ENCODE data around the gene NLGN1. TPM values are rescaled to one million over a fixed set of nuclear protein-coding genes. Genes with fewer than 3 reads are reported as not detected.
"Not testable (repeated sequence)": the region's sequence is repeated elsewhere in the genome, so short reads cannot be mapped to it uniquely, and the experiment has no call there.

NLGN1 gene
- total RNA-seq, 2 experiments from 2014 or later: not detected

DNA sequence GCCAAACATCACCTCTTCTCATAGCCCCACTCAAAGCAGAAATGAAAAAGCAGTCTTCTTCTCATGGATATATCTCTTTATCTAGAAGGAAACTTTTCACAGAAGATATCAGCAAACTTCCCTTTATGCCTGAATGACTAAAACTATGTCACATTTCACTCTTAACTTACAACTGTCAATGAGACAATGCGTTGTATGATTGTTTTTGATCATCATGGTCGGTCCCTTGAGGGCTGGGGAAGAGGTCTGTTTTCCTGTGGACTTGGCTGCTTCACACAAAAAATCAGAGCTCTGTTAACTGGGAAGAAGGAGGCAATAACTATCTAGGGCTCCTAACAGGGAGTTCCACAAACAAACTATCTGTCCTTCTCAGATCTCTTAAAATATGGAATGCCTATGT, 5.1 kb downstream of the NLGN1 start:
- Mint-ChIP-seq H3K27me3 (peaks cover 22% of the 10 kb centered on the region), H3K4me1 (peaks cover 1% of the 10 kb centered on the region), H3K27ac (no peak overlapping the region), H3K9me3 (peaks cover 3% of the 10 kb centered on the region), H3K36me3 (peaks cover 2% of the 10 kb centered on the region), H3K4me3 (no peak overlapping the region)
- POLR2A ChIA-PET: no interaction called here
- no peak for DNase-seq
- ATAC-seq (ENCODE audit: low read depth): no peak

DNA sequence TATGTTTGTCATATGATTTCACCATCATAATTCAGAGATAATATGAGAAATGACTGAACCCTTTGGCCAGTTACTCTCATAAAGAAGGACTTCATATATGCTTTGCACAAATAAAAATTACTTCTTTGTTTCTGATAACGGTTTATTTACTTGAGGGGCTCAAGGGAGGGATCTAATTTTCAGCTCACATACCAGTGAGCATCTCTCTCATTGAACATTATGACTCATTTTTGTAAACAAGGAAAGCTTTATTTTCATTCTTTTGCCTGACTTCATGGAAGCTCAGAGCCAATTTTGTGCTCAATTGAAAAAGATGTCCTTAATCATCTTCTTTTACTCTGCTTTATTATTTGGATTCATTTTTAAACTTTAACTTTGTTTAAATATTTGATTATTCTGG, 5.8 kb downstream of the NLGN1 start:
- Mint-ChIP-seq H3K4me1 (no peaks in the 10 kb centered on the region), H3K9me3 (peaks cover under 1% of the 10 kb centered on the region), H3K4me3 (no peak overlapping the region), H3K27me3 (peaks cover 15% of the 10 kb centered on the region), H3K27ac (no peak overlapping the region), H3K36me3 (no peaks in the 10 kb centered on the region)
- ATAC-seq (ENCODE audit: low read depth) (no peak), DNase-seq (no peak)
- POLR2A ChIA-PET: no interaction called here

DNA sequence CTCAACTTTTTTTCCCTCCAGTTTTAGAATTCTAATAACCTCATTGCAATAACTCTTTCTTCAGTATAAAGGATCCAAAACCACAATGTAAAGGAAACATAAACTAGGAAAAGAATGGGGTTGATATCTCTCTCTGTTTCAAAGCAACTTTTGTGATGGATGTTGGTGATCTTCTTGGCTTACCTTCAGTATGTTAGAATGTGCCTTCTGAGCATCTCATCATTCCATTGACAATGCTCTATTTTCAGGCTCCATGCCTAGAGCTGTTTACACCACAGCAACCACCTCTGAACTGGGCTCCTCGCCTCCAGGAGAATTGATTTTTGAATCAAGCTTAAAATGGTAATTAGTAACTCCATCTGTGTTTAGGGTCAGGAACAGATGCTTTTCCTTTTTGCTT, 6.6 kb downstream of the NLGN1 start:
- Mint-ChIP-seq H3K27me3 (peaks cover 8% of the 10 kb centered on the region), H3K36me3 (no peaks in the 10 kb centered on the region), H3K9me3 (no peaks in the 10 kb centered on the region), H3K4me1 (no peaks in the 10 kb centered on the region), H3K27ac (no peak overlapping the region), H3K4me3 (no peak overlapping the region)
- POLR2A ChIA-PET: no interaction called here
- ATAC-seq (ENCODE audit: low read depth): no peak
- DNase-seq: no peak

DNA sequence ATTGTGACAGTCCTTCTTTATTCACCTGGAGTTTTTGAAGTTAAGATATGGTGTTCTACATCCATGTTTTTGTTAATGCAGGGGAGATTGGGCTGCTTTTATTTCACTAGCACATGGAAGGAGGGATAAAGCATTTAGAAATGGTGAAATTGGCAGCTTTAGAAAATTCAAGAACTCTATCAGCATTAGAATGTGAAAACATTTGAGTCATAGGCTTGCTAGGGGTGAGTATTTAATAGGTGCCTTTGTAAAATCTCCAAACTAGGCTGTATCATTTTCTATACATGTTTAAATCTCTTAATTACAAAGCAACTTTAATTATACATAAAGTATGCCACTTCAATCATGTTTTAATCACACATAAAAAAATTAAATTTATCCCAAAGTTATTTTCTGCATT, 12.9 kb downstream of the NLGN1 start:
- H3K9me3 Mint-ChIP-seq: no peaks in the 10 kb centered on the region
- H3K27me3 Mint-ChIP-seq: no peaks in the 10 kb centered on the region
- DNase-seq (no peak), ATAC-seq (ENCODE audit: low read depth) (no peak)
- H3K4me1 Mint-ChIP-seq: no peaks in the 10 kb centered on the region
- H3K27ac Mint-ChIP-seq: no peak overlapping the region
- no peaks in the 10 kb centered on the region for H3K36me3 Mint-ChIP-seq
- POLR2A ChIA-PET: no interaction called here
- no peak overlapping the region for H3K4me3 Mint-ChIP-seq

DNA sequence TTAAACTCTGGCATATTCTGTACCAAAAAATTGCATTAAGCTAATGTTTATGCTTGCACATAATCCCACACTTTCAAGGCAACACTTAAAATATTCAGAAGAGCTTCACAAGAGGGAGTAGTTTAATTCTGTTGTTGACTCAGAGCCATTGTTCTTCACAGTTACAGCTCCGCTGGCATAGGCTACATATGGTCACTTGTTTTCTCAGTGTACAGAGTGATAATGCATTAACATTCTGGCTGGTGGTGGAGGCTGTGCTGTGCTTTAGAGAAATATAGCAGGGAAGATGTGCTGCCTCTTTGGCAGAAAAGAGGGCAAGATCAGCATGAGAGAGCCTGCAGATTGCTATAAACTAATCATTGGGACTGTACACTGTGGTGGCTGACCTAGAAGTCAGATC, 13.3 kb downstream of the NLGN1 start:
- no peaks in the 10 kb centered on the region for H3K36me3 Mint-ChIP-seq
- POLR2A ChIA-PET: no interaction called here
- no peak overlapping the region for H3K4me3 Mint-ChIP-seq
- H3K27me3 Mint-ChIP-seq: no peaks in the 10 kb centered on the region
- H3K9me3 Mint-ChIP-seq: no peaks in the 10 kb centered on the region
- no peak for ATAC-seq (ENCODE audit: low read depth)
- no peaks in the 10 kb centered on the region for H3K4me1 Mint-ChIP-seq
- DNase-seq: no peak
- no peak overlapping the region for H3K27ac Mint-ChIP-seq

DNA sequence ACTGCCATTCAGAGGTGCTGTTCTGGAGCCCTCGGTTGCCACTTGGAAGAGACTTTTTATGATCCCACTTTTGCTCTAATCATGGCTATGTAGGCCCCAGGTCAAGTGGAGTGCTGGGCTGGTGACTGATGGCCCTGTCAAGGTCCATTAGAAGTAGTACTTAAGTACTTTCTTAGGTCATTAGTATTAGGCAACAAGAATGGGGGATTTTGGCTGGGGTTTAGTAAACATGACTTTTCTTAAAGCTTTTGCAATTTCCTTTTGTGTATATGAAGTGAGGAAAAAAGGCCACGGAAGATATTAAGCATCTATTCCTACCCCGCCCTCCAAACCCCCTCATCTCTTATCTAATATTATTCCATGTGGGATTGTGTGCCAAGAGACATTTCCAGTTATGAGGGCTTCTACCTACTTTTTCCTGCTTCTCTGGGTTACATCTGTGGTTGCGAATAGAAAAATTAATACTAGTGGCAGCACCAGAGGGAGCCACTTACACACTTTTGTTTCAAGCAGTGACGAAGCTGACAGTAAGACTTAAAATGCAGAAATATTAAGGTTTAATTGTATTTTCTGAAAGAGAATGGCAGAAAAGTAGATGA, 13.9 kb downstream of the NLGN1 start:
- POLR2A ChIA-PET: no interaction called here
- Mint-ChIP-seq H3K4me1 (no peaks in the 10 kb centered on the region), H3K9me3 (no peaks in the 10 kb centered on the region), H3K27me3 (no peaks in the 10 kb centered on the region), H3K4me3 (no peak overlapping the region), H3K27ac (no peak overlapping the region), H3K36me3 (no peaks in the 10 kb centered on the region)
- ATAC-seq (ENCODE audit: low read depth): no peak
- DNase-seq: no peak

DNA sequence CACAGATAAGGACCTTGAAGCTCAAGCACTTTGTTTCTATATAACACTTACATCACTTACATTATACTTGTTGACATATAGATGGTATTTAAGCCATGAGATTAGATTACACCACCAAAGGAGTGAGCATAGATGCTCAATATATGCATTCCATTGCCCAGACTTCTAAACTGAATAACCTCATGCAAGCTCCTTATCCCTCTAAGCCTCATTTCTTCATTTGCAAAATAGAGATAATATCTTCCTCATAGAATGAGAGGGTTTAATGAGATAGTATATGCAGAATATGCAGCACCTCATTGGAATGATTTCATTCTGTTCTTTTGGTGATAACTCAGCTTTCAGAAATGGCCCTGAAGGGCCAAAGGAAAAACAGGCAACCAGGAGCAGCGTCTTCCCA, 18.5 kb downstream of the NLGN1 start:
- Mint-ChIP-seq H3K27me3 (no peaks in the 10 kb centered on the region), H3K36me3 (no peaks in the 10 kb centered on the region), H3K27ac (no peak overlapping the region), H3K4me1 (no peaks in the 10 kb centered on the region), H3K9me3 (no peaks in the 10 kb centered on the region), H3K4me3 (no peak overlapping the region)
- POLR2A ChIA-PET: no interaction called here
- no peak for DNase-seq
- no peak for ATAC-seq (ENCODE audit: low read depth)

DNA sequence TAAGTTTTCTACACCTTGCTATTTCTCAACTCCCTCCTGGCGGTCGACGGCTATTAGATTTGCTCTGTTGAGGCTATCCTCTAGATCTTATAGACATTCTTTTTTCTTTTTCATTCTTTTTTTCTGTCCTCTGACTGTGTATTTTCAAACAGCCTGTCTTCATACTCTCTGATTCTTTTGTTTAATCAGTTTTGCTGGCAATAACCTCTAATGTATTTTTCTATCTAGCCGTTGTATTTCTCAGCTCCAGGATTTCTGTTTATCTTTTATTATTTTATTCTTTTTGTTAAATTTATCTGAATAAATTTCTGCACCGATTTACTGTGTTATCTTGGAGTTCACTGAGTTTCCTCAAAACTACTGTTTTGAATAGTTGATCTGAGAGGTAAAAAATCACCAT, 31.5 kb downstream of the NLGN1 start:
- Mint-ChIP-seq H3K36me3 (no peaks in the 10 kb centered on the region), H3K27ac (no peak overlapping the region), H3K4me3 (no peak overlapping the region), H3K9me3 (peaks cover 6% of the 10 kb centered on the region), H3K4me1 (no peaks in the 10 kb centered on the region), H3K27me3 (no peaks in the 10 kb centered on the region)
- POLR2A ChIA-PET: no interaction called here
- DNase-seq (no peak), ATAC-seq (ENCODE audit: low read depth) (no peak)

DNA sequence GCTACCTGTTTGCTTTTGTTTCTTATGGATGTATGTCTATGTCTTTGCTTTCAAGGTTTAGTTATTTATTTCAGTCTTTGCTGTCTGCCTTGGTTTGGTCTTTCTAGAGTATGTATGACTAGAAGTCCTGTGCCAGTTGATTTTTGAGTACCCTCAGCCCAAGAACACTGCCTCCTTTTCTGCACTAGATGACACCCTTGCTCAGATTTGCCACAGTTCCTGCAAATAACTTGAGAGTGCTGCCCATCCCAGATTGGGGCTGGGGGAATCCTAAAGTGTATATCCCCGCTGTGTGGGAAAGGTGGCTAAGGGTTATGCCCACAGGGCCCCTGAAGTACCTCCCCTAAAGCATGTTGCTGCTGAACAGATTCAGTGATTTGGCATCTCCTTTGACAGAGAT, 32.0 kb downstream of the NLGN1 start:
- Mint-ChIP-seq H3K27ac (no peak overlapping the region), H3K9me3 (peaks cover 6% of the 10 kb centered on the region), H3K4me1 (no peaks in the 10 kb centered on the region), H3K4me3 (no peak overlapping the region), H3K27me3 (no peaks in the 10 kb centered on the region), H3K36me3 (no peaks in the 10 kb centered on the region)
- DNase-seq (no peak), ATAC-seq (ENCODE audit: low read depth) (no peak)
- POLR2A ChIA-PET: no interaction called here

DNA sequence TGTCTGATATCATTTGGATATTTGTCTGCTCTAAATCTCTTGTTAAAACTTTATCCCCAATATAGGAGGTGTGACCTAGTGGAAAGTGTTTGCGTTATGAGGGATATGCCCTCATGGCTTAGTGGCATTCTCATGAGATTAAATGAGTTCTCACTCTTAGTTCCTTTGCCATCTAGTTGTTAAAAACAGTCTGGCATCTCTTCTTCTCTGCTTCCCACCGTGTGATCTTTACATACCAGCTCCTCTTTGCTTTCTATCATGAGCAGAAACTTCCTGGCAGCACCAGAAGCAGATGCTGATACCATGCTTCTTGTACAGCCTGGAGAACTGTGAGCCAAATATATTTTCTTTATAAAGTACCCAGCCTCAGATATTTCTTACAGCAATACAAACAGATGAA, 33.0 kb downstream of the NLGN1 start:
- Mint-ChIP-seq H3K27ac (no peak overlapping the region), H3K36me3 (no peaks in the 10 kb centered on the region), H3K4me3 (no peak overlapping the region), H3K4me1 (no peaks in the 10 kb centered on the region), H3K9me3 (peaks cover 6% of the 10 kb centered on the region), H3K27me3 (no peaks in the 10 kb centered on the region)
- DNase-seq: no peak
- no peak for ATAC-seq (ENCODE audit: low read depth)
- POLR2A ChIA-PET: no interaction called here

DNA sequence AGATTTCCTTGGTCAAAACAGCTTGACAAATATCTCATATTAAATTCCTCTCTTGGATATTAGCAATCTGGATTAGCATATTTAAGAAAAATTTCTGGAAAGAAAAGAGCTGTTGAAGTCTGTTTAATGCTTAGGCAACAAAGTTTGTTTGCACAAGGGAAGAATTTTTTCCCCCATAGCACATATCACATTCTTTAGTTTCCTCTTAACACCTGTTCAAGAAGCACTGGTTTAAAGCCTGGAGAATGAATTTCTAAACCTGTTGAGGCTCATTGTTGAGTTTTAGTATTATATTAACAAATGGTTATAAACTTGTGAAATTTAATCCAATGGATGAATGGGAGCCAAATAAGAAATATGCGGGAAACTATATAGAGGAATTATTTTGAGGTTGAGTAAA, 41.5 kb downstream of the NLGN1 start:
- no peak for ATAC-seq (ENCODE audit: low read depth)
- no peaks in the 10 kb centered on the region for H3K9me3 Mint-ChIP-seq
- DNase-seq: no peak
- no peak overlapping the region for H3K4me3 Mint-ChIP-seq
- no peaks in the 10 kb centered on the region for H3K36me3 Mint-ChIP-seq
- H3K27me3 Mint-ChIP-seq: no peaks in the 10 kb centered on the region
- no peak overlapping the region for H3K27ac Mint-ChIP-seq
- no peaks in the 10 kb centered on the region for H3K4me1 Mint-ChIP-seq
- POLR2A ChIA-PET: no interaction called here

DNA sequence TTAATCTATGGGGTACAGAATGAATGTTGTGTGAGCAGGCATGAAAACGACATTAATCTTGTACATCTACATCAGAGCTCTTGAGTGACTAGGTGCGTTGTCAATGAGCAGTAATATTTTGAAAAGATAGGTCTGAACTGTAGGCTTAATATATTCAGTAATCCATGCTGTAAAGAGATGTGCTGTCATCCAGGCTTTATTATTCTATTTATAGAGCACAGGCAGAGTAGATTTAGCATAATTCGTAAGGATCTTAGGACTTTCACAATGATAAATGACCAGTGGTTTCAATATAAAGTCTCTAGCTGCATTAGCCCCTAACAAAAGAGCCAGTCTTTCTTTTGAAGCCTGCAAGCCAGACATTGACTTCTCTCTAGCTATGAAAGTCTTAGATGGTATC, 43.0 kb downstream of the NLGN1 start:
- Mint-ChIP-seq H3K9me3 (no peaks in the 10 kb centered on the region), H3K36me3 (no peaks in the 10 kb centered on the region), H3K27me3 (no peaks in the 10 kb centered on the region), H3K4me1 (no peaks in the 10 kb centered on the region), H3K27ac (no peak overlapping the region), H3K4me3 (no peak overlapping the region)
- DNase-seq: no peak
- POLR2A ChIA-PET: no interaction called here
- no peak for ATAC-seq (ENCODE audit: low read depth)

DNA sequence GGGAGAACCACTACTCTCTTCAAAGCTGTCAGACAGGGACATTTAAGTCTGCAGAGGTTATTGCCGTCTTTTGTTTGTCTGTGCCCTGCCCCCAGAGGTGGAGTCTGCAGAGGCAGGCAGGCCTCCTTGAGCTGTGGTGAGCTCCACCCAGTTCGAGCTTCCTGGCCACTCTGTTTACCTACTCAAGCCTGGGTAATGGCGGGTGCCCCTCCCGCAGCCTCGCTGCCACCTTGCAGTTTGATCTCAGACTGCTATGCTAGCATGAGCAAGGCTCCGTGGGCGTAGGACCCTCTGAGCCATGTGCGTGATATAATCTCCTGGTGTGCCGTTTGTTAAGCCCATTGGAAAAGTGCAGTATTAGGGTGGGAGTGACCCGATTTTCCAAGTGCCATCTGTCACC, 54.0 kb downstream of the NLGN1 start:
- POLR2A ChIA-PET; H3K9me3 Mint-ChIP-seq; H3K4me3 Mint-ChIP-seq; ATAC-seq (ENCODE audit: low read depth); DNase-seq; H3K27ac Mint-ChIP-seq; H3K4me1 Mint-ChIP-seq; H3K27me3 Mint-ChIP-seq; H3K36me3 Mint-ChIP-seq: not testable (repeated sequence)

DNA sequence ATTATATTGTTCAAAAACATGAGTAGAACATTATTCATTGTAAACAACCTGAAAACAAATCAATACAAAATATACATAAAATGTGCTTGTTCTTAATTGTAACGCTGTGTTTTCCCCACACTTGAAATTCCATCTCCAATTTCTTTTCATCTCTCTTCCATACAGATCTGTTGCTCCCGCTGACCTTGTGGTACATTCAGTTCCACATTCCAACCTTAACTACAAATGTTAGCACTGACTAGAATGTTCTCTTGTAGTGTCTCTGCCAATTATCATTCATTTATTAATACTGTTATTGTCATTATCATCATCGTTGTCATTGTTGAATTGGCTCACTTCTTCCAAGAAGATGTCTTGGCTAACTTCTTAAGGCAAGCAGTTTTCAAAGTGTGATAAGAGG, 65.7 kb downstream of the NLGN1 start:
- Mint-ChIP-seq H3K4me3 (no peak overlapping the region), H3K27me3 (no peaks in the 10 kb centered on the region)
- POLR2A ChIA-PET: no interaction called here

DNA sequence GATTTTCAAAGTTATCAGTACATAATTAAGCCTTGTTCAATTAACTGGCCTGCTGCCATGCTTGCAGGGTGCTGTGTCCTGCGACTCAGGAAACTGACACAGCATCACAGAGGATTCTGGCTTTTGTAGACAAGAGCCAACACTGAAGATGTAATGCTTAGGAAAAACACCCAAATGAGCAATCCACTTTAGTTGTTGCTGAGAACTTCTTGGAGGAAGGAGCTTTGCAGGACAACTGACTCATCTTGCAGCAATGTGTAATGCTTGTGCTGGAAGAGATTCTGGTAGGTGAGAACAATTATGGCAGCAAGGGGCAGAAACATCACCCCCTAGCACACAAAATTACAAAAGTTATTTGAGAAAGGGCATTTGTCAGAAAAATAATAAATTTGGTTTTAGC, 67.6 kb downstream of the NLGN1 start:
- Mint-ChIP-seq H3K36me3 (no peaks in the 10 kb centered on the region), H3K27ac (no peak overlapping the region), H3K9me3 (no peaks in the 10 kb centered on the region), H3K4me3 (no peak overlapping the region), H3K27me3 (no peaks in the 10 kb centered on the region), H3K4me1 (no peaks in the 10 kb centered on the region)
- POLR2A ChIA-PET: no interaction called here
- DNase-seq (no peak), ATAC-seq (ENCODE audit: low read depth) (no peak)

More for the DNA sequence above, 65.7 kb downstream of the NLGN1 start:
- Mint-ChIP-seq H3K36me3 (no peaks in the 10 kb centered on the region), H3K9me3 (no peaks in the 10 kb centered on the region), H3K27ac (no peak overlapping the region), H3K4me1 (no peaks in the 10 kb centered on the region)
- ATAC-seq (ENCODE audit: low read depth): no peak
- no peak for DNase-seq

Data from activated naive CD8-positive, alpha-beta T cell treated with anti-CD3 and anti-CD28 coated beads, Interleukin-2, amount 10 ng/mL, durations not matched to agents 7 days and 5 days (primary cell).